Stimulated activated memory B cell treated with anti-CD40 and anti-IgM and Interleukin-4, amounts not matched to agents 10 μg/mL and 1 μg/mL and 100 μg/mL, for 72 hours (primary cell): ENCODE measurements around the gene SMAD1.
"Not testable (repeated sequence)": the region's sequence is repeated elsewhere in the genome, so short reads cannot be mapped to it uniquely, and the experiment has no call there.

ENCODE experiments used
- ATAC-seq: fragments of 150-1000 bp; cut with Tn5 transposase; 2 replicates; pipeline ENCODE4 v1.10.0; 2021
- H3K27ac Mint-ChIP-seq: one replicate; pipeline ENCODE4 v1.8.0; 2022; ENCODE audit warnings: mild to moderate bottlenecking, mixed read lengths
- H3K27me3 Mint-ChIP-seq: one replicate; pipeline ENCODE4 v1.8.0; 2022; ENCODE audit warnings: mixed read lengths
- H3K36me3 Mint-ChIP-seq: one replicate; pipeline ENCODE4 v1.8.0; 2022; ENCODE audit warnings: mixed read lengths
- H3K4me1 Mint-ChIP-seq: one replicate; pipeline ENCODE4 v1.8.0; 2022; ENCODE audit warnings: mixed read lengths
- H3K4me3 Mint-ChIP-seq: one replicate; pipeline ENCODE4 v1.8.0; 2022; ENCODE audit warnings: mild to moderate bottlenecking, moderate library complexity, mixed read lengths
- H3K9me3 Mint-ChIP-seq: one replicate; pipeline ENCODE4 v1.8.0; 2022; ENCODE audit warnings: mixed read lengths

SMAD1 gene

DNA sequence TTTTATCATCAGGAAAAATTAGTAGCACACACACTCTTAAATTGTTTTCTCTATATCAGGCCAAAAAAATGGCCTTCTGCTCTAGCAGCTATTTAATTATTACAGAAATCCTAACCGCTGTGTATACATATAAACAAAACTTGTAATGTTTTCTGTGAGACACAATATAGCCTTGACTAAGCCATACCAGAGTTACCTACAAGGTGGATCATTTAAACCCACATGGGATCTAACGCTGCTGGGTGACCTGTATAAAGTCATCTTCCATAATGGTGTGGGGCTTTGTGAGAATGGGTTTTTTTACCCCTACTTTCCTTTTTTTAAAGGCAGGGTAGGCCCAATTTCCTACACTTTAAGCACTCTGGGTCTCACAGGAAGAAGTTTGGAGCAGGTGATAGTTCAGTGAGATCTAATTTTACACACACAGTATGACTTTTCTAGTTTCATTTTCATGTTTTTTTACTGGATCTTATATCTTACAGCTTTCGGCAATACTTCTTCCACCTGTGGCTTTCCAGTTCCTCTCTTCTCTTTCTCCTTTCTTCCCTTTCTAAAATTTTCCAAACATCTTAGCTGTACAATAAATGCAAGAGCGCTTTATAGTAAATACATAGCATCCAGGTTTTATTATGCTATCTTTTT lies 70.6 kb downstream of the SMAD1 start:
- Mint-ChIP-seq H3K36me3 (no peaks in the 10 kb centered on the region), H3K9me3 (no peaks in the 10 kb centered on the region), H3K4me1 (peaks cover 9% of the 10 kb centered on the region), H3K4me3 (no peak overlapping the region), H3K27ac (no peak overlapping the region), H3K27me3 (no peaks in the 10 kb centered on the region)
- ATAC-seq, result no peak

DNA sequence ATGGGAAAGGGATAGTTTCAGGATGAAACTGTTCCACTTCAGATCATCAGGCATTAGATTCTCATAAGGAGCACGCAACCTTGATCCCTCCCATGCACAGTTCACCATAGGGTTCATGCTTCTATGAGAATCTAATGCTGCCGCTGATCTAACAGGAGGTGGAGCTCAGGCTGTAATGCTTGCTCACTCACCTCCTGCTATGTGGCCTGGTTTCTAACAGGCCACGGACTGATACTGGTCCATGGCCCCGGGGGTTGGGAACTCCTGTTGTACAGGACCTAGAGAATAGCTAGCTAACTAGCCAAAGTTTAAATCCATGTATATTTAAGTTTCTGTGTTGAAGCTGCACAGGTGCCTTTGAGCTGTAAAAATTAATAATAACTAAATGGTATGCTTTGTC lies 71.7 kb downstream of the SMAD1 start:
- H3K9me3 Mint-ChIP-seq, result no peaks in the 10 kb centered on the region
- ATAC-seq, result peak; percentile 16
- no peaks in the 10 kb centered on the region for H3K36me3 Mint-ChIP-seq
- H3K27me3 Mint-ChIP-seq, result no peaks in the 10 kb centered on the region
- peaks cover 9% of the 10 kb centered on the region for H3K4me1 Mint-ChIP-seq
- no peak overlapping the region for H3K4me3 Mint-ChIP-seq
- no peak overlapping the region for H3K27ac Mint-ChIP-seq

DNA sequence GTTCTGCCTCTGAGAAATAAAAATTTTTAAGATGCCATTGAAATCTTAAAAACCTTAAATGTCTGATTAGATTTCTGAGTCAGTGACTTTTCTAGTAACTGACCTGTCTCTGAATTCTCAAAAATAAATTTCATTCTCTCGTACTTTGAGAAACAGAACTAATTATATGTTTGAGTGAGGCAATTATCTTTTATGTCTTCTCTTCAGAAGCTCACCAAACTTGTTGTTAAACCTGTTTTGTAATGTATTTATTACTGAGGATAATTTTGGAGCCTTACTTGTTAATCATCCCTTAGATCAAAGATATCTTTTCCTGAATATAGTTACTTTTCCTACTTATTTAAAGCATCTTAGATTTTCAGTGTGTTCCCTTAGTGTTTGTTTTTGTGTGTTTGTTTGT lies 73.0 kb downstream of the SMAD1 start:
- no peak for ATAC-seq
- Mint-ChIP-seq H3K27ac (no peak overlapping the region), H3K27me3 (no peaks in the 10 kb centered on the region), H3K4me3 (no peak overlapping the region), H3K36me3 (no peaks in the 10 kb centered on the region), H3K9me3 (no peaks in the 10 kb centered on the region), H3K4me1 (peaks cover 9% of the 10 kb centered on the region)

DNA sequence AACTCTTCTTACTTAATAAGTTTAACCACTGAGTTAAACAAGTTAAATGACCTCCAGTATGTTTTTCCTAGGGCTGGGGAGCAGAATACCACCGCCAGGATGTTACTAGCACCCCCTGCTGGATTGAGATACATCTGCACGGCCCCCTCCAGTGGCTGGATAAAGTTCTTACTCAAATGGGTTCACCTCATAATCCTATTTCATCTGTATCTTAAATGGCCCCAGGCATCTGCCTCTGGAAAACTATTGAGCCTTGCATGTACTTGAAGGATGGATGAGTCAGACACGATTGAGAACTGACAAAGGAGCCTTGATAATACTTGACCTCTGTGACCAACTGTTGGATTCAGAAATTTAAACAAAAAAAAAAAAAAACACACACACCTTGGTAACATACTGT lies 76.1 kb downstream of the SMAD1 start:
- ATAC-seq, result peak; percentile 62
- Mint-ChIP-seq H3K9me3 (no peaks in the 10 kb centered on the region), H3K27ac (no peak overlapping the region), H3K27me3 (peaks cover 14% of the 10 kb centered on the region), H3K4me1 (peaks cover 2% of the 10 kb centered on the region), H3K4me3 (no peak overlapping the region), H3K36me3 (no peaks in the 10 kb centered on the region)

DNA sequence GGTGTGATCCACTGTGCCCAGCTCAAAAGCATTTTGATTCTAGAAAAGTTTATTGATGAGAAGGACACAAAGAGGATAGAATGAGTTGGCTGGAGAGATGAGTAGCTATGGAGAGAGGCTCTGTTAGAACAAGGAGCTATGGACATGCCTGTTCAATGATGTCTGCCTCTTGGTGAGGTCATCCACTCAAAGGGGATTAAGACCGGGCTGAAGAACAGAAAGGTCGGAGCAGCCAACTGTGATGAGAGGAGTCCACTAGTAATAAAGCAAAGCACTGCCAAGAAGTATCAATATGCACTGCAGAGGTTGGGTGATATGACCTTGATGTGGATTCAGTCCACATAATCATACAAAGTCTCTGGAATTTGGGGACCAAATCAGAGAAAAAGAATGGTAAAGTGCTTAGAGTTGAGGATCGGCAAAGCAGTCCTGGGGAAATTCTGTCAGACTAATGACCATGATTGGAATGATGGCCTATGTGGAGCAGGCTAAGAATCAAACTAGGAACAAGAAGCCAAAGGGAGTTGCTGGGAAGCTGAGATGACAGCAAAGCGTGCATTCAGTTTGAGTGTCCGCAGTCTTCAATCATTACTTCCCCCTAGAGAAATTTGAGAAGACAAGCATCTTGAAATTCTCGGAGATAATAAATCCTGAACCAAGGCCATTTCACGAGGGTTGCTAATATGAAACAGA lies 81.8 kb downstream of the SMAD1 start:
- Mint-ChIP-seq H3K27ac (no peak overlapping the region), H3K9me3 (no peaks in the 10 kb centered on the region), H3K4me3 (no peak overlapping the region), H3K36me3 (no peaks in the 10 kb centered on the region), H3K27me3 (peaks cover 60% of the 10 kb centered on the region), H3K4me1 (no peaks in the 10 kb centered on the region)
- ATAC-seq, result no peak

DNA sequence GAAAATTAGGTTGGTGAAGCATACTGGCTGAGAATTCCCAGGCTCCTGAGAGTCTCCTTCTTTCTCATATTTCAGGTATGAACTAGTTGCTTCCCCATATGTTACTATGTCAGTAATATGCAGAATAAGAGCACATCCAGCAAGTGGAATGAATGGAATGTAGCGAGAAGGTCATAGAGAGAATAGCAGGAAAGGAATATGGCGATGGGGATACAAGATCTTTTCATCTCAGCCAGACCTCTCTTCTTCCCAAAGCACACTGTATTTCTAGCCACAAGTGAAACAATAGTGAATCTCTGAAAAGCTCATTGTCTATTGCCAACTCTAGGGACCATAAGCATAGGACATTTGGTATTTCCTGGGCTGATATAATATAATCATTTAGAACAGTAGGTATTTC lies 82.9 kb downstream of the SMAD1 start:
- Mint-ChIP-seq H3K36me3 (no peaks in the 10 kb centered on the region), H3K27me3 (peaks cover 71% of the 10 kb centered on the region)

DNA sequence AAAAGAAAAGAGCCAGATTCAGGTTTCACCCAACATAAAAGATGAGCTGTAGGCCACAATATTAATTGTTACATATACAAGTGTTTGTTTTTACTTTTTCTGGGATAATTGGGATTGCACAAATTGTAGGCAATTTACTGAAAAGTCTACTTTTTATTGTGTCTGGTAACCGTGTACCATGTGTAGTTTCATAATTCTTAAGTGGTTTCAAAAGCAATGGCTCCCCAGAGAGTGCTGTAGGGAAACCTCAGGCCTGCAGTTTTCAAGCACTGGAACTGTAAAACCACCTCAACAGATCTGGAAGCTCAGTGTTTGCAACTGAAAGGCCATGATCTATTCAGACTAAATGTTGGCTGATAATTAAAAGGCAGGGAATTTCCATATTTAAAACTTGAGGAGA lies 83.7 kb downstream of the SMAD1 start:
- Mint-ChIP-seq H3K4me1 (no peaks in the 10 kb centered on the region), H3K9me3 (no peaks in the 10 kb centered on the region), H3K27ac (no peak overlapping the region), H3K4me3 (no peak overlapping the region), H3K27me3 (peaks cover 79% of the 10 kb centered on the region), H3K36me3 (no peaks in the 10 kb centered on the region)
- ATAC-seq, result no peak

More for the DNA sequence above, 82.9 kb downstream of the SMAD1 start:
- H3K27ac Mint-ChIP-seq, result no peak overlapping the region
- H3K4me3 Mint-ChIP-seq, result no peak overlapping the region
- H3K4me1 Mint-ChIP-seq, result no peaks in the 10 kb centered on the region
- ATAC-seq, result no peak
- H3K9me3 Mint-ChIP-seq, result no peaks in the 10 kb centered on the region

DNA sequence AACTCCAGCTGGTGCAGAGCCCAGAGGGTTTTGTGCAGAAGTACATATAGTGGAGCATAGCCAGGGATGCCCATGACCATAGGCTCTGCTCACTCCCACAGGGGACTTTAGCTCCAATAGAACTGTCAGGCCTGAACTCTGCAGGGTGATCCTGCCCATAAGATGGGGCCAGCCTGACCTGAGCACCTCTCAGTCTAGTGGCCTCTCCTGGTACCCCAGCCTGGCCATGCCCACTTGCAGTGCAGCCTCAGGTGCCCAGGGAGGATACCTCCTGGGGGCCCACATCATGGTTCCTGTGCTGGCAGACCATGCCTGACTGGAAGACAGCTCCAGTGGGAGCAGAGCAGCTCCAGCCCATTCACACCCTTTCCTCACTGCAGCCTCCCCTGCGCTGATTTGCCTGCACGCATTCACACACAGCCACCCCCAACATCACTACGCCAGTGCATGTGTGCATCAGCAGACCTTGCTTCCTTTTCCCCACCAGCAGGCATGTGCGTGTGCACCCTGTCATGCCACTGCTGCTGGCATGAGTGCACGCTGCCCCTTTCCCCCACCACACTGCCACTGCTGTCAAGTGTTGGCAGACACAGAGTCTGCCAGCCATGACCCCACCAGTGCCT lies 84.5 kb downstream of the SMAD1 start:
- H3K4me1 Mint-ChIP-seq, result no peaks in the 10 kb centered on the region
- H3K9me3 Mint-ChIP-seq, result no peaks in the 10 kb centered on the region
- peak; percentile 39 for ATAC-seq
- no peak overlapping the region for H3K4me3 Mint-ChIP-seq
- H3K27ac Mint-ChIP-seq, result no peak overlapping the region
- peaks cover 79% of the 10 kb centered on the region for H3K27me3 Mint-ChIP-seq
- H3K36me3 Mint-ChIP-seq, result no peaks in the 10 kb centered on the region

DNA sequence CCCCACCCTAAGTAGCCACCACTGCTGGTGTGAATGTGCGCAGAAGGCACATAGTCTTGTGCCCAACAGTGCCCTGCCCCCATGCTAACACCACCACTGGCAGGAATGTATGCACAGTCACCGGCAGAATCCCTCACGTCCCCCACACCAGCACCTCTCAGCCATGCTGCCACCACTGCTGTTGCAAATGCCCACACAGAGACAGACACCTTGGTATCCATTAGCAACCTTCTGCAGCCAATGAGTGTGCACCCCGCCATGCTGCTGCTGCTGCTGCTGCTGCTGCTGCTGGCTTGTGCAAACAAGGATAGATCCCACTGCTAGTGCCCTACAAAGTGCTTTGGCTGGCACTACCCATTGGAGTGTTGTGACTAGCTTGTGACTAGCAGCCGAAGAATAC lies 85.1 kb downstream of the SMAD1 start:
- ATAC-seq, result no peak
- Mint-ChIP-seq H3K27me3 (peaks cover 74% of the 10 kb centered on the region), H3K4me1 (no peaks in the 10 kb centered on the region), H3K4me3 (no peak overlapping the region), H3K36me3 (no peaks in the 10 kb centered on the region), H3K9me3 (no peaks in the 10 kb centered on the region), H3K27ac (no peak overlapping the region)

DNA sequence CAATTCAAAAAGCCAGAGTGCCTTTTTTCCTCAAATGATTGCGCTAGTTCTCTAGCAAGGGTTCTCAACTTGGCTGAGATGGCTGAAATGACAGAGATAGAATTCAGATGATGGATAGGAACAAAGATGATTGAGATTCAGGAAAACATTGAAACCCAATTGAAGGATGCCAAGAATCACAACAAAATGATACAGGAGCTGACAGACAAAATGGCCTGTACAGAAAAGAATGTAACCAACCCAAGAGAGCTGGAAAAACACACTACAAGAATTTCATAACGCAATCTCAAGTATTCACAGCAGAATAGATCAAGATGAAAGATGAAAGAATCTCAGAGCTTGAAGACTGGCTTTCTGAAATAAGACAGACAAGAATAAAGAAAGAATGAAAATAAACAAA lies 85.9 kb downstream of the SMAD1 start:
- no peaks in the 10 kb centered on the region for H3K36me3 Mint-ChIP-seq
- H3K9me3 Mint-ChIP-seq, result peaks cover 3% of the 10 kb centered on the region
- H3K4me3 Mint-ChIP-seq, result no peak overlapping the region
- no peak for ATAC-seq
- H3K27me3 Mint-ChIP-seq, result peaks cover 73% of the 10 kb centered on the region
- H3K4me1 Mint-ChIP-seq, result no peaks in the 10 kb centered on the region
- H3K27ac Mint-ChIP-seq, result no peak overlapping the region

DNA sequence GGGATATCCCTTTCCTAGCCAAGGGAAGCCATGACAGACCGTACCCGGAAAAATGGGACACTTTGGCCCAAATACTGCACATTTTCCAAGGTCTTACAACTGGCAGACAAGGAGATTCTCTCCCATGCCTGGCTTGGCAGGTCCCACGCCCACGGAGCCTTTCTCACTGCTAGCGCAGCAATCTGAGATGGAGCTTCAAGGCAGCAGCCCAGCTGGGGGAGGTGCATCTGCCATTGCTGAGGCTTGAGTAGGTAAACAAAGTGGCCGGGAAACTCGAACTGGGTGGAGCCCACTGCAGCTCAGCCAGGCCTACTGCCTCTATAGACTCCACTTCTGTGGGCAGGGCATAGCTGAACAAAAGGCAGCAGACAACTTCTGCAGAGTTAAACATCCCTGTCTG lies 92.9 kb downstream of the SMAD1 start:
- ATAC-seq, H3K4me1 Mint-ChIP-seq, H3K27ac Mint-ChIP-seq, H3K36me3 Mint-ChIP-seq, H3K4me3 Mint-ChIP-seq: not testable (repeated sequence)
- H3K9me3 Mint-ChIP-seq, result peaks cover 11% of the 10 kb centered on the region
- H3K27me3 Mint-ChIP-seq, result peaks cover 31% of the 10 kb centered on the region

DNA sequence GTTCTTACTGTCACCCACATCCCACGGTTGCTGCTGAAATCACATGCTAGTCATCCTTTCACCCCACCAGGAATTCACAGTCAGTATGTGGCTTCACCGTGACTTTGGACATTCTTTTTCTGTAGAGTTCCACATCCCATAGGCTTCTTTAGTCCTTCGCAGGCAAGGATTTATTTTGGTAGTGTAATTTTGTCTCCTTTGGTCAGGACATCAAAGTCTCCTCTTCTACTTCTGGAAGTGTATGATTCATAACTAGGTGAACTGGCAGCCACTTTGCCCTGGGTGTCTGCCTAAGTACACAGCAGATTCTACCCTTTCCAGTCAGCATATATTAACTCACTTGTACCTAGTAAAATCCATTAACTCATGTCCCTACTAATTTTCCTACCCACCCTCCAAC lies 99.3 kb downstream of the SMAD1 start:
- Mint-ChIP-seq H3K27me3 (peaks cover 15% of the 10 kb centered on the region), H3K9me3 (peaks cover 10% of the 10 kb centered on the region), H3K27ac (no peak overlapping the region), H3K4me1 (no peaks in the 10 kb centered on the region), H3K36me3 (no peaks in the 10 kb centered on the region), H3K4me3 (no peak overlapping the region)
- ATAC-seq, result no peak

DNA sequence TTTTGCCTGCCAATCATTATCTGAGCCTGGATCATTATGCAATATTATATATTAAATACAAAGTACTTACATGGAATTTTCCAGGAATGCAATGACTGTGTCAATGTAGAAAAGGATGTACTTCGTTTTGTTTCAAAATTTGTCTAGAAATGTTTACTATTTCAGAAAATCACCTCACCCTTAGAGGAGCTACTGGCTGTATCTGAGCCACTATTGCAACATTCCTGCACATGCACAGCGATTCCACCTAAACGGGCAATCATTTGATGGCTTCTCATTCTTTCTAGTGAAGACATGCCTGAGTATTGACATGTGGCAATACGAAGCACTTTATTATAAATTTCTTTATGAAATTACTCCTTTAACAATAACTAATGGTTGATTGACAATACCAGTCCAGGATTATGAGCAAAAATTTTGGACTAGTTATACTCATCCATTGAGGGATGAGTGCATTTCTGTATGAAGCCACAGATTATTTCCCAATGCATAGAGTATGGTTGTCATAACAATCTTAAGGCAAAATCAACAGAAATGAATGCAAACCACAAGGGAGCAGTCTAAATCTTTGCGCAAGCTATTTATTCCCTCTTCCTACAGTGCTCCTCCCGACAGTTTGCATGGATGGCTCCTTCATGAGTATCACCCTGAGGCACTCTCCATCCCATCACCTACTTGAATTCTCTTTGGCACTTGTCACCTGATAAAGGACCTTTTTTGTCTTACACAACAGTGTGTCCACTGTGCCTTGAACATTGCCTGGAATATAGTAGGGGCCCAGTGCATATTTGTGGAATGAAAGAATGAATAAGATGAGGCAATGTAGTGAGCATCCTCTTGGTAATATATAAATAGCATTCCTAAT lies 101.8 kb downstream of the SMAD1 start:
- peaks cover 8% of the 10 kb centered on the region for H3K9me3 Mint-ChIP-seq
- no peak overlapping the region for H3K4me3 Mint-ChIP-seq
- ATAC-seq, result no peak
- peaks cover 11% of the 10 kb centered on the region for H3K27me3 Mint-ChIP-seq
- H3K36me3 Mint-ChIP-seq, result no peaks in the 10 kb centered on the region
- no peak overlapping the region for H3K27ac Mint-ChIP-seq
- no peaks in the 10 kb centered on the region for H3K4me1 Mint-ChIP-seq

DNA sequence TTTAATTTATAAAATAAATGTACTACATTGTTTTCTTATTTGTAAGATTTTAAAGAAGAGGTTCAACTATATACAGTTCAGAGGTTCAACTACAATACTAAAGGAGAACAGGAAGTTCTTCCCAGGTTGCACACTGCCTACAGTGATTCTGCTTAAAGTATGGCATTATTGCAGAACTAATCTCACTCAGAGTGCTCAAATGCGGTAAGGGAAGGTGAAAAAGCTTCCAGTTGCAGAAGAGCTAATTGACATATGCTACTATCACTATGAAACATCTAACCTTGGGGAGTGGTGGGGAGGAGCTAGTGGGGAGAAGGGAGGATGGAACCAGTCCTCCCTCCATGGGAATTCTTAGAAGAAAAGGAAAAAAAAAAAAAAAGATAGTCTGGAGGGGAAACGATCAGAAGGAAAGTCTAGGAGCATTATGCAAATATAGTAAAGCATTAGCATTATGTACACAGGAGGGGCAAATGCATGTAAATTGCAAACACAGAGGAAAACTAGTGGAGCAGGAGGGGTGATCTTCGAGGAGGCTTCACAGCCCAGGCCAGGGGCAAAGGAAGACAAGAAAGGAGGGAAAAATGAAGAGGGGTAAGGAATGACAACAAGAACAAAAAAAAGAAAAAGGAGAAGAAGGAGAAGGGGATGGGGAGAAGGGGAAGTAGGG lies 105.6 kb downstream of the SMAD1 start:
- H3K9me3 Mint-ChIP-seq, result no peaks in the 10 kb centered on the region
- no peaks in the 10 kb centered on the region for H3K36me3 Mint-ChIP-seq
- no peak overlapping the region for H3K4me3 Mint-ChIP-seq
- H3K4me1 Mint-ChIP-seq, result no peaks in the 10 kb centered on the region
- no peak for ATAC-seq
- H3K27ac Mint-ChIP-seq, result no peak overlapping the region
- peaks cover 11% of the 10 kb centered on the region for H3K27me3 Mint-ChIP-seq

DNA sequence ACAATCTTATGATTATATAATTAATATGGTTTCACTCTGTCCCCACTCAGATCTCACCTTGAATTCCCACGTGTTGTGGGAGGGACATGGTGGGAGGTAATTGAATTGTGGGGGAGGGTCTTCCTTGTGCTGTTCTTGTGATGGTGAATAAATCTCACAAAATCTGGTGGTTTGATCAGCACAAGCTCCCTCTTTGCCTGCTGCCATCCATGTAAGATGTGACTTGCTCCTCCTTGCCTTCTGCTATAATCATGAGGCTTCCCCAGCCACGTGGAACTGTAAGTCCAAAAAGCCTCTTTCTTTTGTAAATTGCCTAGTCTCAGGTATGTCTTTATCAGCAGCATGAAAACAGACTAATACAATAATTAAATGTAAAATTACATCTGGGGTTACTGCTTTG lies 107.7 kb downstream of the SMAD1 start:
- H3K9me3 Mint-ChIP-seq, ATAC-seq, H3K36me3 Mint-ChIP-seq, H3K4me3 Mint-ChIP-seq, H3K4me1 Mint-ChIP-seq, H3K27ac Mint-ChIP-seq: not testable (repeated sequence)
- H3K27me3 Mint-ChIP-seq, result peaks cover 24% of the 10 kb centered on the region
